Endothelial cell of hepatic sinusoid (primary cell): ENCODE results near the gene C10orf67.
"Not testable (repeated sequence)": the region's sequence is repeated elsewhere in the genome, so short reads cannot be mapped to it uniquely, and the experiment has no call there.

Source experiments
- in situ Hi-C: cut with HindIII; loops from 2 replicates; pipeline ENCODE4 v1.10.0; 2017; ENCODE audit warnings: low sequenced_read_pairs

Gene C10orf67

GRCh38 chr10:23326544-23327307 lies 17.9 kb downstream of the C10orf67 start:
- in situ Hi-C loops = no loop called here

GRCh38 chr10:23325132-23325531 lies 19.5 kb downstream of the C10orf67 start:
- in situ Hi-C loops = no loop called here

GRCh38 chr10:23324351-23324750 lies 20.2 kb downstream of the C10orf67 start:
- in situ Hi-C loops = no loop called here

GRCh38 chr10:23322082-23322481 lies 22.5 kb downstream of the C10orf67 start:
- in situ Hi-C loops = no loop called here

GRCh38 chr10:23319835-23320234 lies 24.8 kb downstream of the C10orf67 start:
- in situ Hi-C loops = no loop called here

- in situ Hi-C loops = no loop called here
Measured at GRCh38 chr10:23318359-23318758, 26.2 kb downstream of the C10orf67 start.

- in situ Hi-C loops = no loop called here
Measured at GRCh38 chr10:23317416-23317815, 27.2 kb downstream of the C10orf67 start.

- in situ Hi-C loops = no loop called here
Measured at GRCh38 chr10:23316406-23316805, 28.2 kb downstream of the C10orf67 start.

GRCh38 chr10:23315966-23316365 lies 28.6 kb downstream of the C10orf67 start:
- in situ Hi-C loops = no loop called here

- in situ Hi-C loops = no loop called here
Measured at GRCh38 chr10:23314835-23315239, 29.8 kb downstream of the C10orf67 start.

GRCh38 chr10:23311034-23311433 lies 33.6 kb downstream of the C10orf67 start:
- in situ Hi-C loops = no loop called here

GRCh38 chr10:23310404-23310803 lies 34.2 kb downstream of the C10orf67 start:
- in situ Hi-C loops = no loop called here

GRCh38 chr10:23299961-23300360 lies 44.6 kb downstream of the C10orf67 start:
- in situ Hi-C loops = not testable (repeated sequence)

GRCh38 chr10:23294638-23295247 lies 49.9 kb downstream of the C10orf67 start:
- in situ Hi-C loops = no loop called here

GRCh38 chr10:23293973-23294590 lies 50.5 kb downstream of the C10orf67 start:
- in situ Hi-C loops = no loop called here

GRCh38 chr10:23293145-23293724 lies 51.4 kb downstream of the C10orf67 start:
- in situ Hi-C loops = no loop called here

GRCh38 chr10:23291551-23292334 lies 52.9 kb downstream of the C10orf67 start:
- in situ Hi-C loops = no loop called here

- in situ Hi-C loops = no loop called here
Measured at GRCh38 chr10:23284674-23285335, 59.8 kb downstream of the C10orf67 start.

- in situ Hi-C loops = no loop called here
Measured at GRCh38 chr10:23284155-23284554, 60.4 kb downstream of the C10orf67 start.

GRCh38 chr10:23283680-23284079 lies 60.9 kb downstream of the C10orf67 start:
- in situ Hi-C loops = no loop called here
